Left ventricle myocardium superior (tissue), 1 donor: Measurements from ENCODE around the gene LRRC15. TPM values are rescaled to one million over a fixed set of nuclear protein-coding genes. Genes with fewer than 3 reads are reported as not detected.

ENCODE experiments used
- ATAC-seq: fragments of 200-7000 bp; cut with Tn5 transposase; one replicate; pipeline ENCODE4 v1.9.1; 2020; ENCODE audit warnings: mild to moderate bottlenecking, moderate library complexity
- DNase-seq: peaks from one replicate; pipeline ENCODE4 v3.0.0-alpha.2; 2020
- intact Hi-C: fragments of 100-400 bp; cut with micrococcal nuclease; formaldehyde crosslinking; loops from one replicate; pipeline ENCODE4 v1.11.0; 2022
- total RNA-seq: library from RNA; stranded (reverse); fragmentation: NEBNext Ultra II Directional; extraction: Animal tissue kit (Norgen Biotek cat#: 25700); gene quantifications from one replicate; pipeline ENCODE4 v1.2.1, GENCODE V29; 2021
- donor health status: DM: no; HTN: yes; CAD: no; lungs with severe emphysema.

LRRC15 gene
- total RNA-seq, 1 donor from 2014 or later = 0.42 TPM

DNA sequence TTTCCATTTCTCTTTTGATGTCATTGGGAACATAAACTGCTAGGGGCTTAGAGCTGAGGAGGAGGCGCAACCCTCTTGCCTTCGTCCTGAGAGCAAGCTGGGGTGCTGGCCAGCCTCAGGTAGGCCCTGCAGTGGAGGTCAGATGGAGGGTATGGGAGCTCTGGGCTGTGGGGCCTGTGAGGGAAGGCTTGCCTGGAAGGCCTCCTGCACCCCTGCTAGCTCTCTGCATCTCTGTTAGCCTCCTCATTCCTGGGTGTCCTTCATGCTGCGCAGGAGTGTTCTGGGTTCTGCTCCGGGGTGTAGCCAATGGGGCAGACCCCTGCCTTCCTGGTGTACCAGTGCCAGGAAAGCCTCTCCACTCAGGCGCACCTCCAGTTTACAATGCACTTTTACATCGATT lies 17.7 kb upstream of the LRRC15 start:
- no peak for ATAC-seq
- DNase-seq = no peak
- intact Hi-C loops = no loop called here

DNA sequence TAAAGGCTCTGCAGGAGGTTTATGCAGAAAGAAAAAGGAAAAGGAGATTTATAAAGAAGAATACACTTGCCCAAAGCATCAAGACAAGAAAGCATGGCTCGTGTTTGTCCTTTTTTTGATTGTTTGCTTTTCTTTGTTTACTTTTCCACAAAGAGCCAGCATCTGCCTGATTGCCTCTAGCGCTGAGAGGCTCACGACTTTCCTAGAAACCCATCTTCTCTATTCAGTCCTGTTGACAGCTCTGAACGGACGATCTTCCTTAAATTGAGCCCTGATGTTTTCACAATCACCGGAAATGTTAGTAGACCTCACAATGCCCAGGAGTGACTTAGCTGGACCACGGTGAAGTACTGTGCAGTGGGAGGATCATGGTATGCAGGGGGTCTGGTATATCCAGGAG lies 17.1 kb upstream of the LRRC15 start:
- no peak for DNase-seq
- intact Hi-C loops = no loop called here
- ATAC-seq = no peak

DNA sequence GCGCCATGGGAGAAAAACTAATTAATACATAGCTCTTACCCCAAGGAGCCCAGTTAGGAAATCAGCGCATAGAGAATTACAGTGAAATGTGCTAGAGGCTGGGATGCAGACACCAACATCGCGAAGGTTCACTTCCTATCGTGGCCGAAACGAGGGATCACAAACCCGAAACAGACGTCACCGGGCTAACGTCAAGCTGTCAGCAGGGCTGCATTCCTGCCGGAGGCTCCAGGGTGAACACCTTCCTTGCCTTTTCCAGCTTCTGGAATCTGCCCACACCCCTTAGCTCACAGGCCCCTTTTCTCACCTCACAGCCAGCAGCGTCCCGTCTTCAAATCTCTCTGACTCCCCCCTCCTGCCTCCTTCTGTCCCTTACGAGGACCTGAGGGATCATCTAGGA lies 16.5 kb upstream of the LRRC15 start:
- ATAC-seq (no peak), DNase-seq (no peak)
- intact Hi-C loops = no loop called here

DNA sequence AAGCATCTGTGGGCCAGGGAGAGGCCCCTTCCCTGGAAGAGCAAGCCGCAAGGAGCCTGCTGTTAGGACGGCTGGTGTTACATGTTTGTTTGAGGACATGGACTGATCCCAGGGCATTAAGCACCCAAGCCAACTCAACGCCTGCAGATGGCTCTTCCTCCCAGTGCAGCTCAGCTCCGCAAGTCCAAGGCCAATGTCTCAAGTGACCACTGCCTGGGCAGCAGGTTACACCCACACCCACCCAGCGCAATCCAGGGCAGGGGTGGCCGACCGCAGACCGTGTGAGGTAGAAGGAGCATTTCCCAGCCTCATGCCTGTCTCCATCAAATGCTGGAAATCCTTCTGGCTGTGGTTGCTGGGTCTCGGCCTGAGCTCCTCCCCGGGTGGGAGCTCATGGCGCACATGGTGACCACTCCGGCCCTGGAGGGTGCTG lies 15.0 kb upstream of the LRRC15 start:
- ATAC-seq (no peak), DNase-seq (peak; percentile 19)
- intact Hi-C loops = no loop called here

DNA sequence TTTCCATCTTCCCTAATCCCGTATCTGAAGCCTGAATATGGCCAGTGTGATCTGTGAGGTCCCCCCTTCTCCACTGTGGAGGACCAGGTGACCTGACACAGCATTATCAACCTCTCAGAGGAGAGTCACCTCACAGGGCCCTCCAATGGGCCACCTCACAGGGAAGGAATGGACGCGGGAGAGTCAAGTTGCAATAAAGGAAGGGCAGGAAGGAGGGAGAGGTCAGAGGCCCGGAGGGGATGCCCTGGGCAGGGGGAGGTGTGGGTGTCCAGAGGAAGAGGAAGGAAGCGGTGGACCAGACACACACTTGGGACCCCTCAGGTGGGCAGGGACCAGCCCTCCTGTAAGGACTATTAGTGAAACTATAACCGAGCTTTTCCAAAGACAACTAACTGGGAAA lies 14.6 kb upstream of the LRRC15 start:
- peak; percentile 6 for DNase-seq
- intact Hi-C loops = no loop called here

DNA sequence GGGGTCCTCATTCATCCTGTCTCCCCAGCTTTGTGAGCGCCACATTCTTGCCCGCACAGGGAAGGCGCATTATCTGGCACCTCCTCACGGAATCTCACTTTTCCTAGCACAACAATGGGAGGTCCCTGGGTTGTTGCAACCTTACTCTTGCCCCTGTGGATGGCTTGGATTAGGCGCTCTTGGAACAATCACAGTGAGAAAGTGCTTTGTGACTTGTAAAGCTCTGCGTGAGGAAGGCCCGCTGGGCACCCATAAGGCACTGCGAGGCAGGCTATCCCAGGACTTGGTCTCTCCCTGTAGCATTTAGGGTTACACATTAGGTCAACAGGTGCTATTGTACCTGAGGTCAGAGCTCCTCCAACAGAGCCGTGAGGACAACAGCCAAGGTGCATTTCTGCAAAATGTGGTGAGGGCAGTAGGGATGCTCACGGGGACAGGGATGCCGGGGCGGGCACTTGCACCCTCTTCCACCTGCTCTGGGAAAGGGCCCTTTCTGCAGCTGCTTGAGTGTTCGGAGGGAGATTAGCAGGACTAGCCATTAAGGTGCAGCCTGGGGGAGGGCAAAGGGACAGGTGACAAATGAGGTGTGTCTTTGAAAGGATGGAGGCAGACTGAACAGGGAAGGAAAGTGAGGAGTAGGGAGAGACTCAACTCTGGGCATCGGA lies 13.9 kb upstream of the LRRC15 start:
- ATAC-seq = no peak
- peak; percentile 16 for DNase-seq
- intact Hi-C loops = no loop called here

More for the DNA sequence above, 14.6 kb upstream of the LRRC15 start:
- ATAC-seq = no peak

DNA sequence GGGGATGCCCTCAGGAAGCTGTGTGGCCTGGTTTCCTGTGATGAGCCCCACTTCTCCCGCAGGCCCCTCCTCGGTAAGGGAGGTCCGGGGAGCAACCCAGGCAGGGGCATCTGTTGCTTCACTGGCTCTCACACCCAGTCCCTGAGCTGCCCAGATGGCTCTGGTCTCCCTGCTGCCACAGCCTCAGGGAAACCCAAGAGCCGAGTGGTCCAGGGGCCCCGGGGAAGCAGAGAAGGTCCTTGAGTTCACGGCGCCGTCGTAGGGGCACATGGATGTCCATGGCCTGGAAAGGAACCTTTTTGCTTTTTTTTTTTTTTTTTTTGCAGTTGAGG lies 13.3 kb upstream of the LRRC15 start:
- intact Hi-C loops = no loop called here
- ATAC-seq (no peak), DNase-seq (peak; percentile 23)

DNA sequence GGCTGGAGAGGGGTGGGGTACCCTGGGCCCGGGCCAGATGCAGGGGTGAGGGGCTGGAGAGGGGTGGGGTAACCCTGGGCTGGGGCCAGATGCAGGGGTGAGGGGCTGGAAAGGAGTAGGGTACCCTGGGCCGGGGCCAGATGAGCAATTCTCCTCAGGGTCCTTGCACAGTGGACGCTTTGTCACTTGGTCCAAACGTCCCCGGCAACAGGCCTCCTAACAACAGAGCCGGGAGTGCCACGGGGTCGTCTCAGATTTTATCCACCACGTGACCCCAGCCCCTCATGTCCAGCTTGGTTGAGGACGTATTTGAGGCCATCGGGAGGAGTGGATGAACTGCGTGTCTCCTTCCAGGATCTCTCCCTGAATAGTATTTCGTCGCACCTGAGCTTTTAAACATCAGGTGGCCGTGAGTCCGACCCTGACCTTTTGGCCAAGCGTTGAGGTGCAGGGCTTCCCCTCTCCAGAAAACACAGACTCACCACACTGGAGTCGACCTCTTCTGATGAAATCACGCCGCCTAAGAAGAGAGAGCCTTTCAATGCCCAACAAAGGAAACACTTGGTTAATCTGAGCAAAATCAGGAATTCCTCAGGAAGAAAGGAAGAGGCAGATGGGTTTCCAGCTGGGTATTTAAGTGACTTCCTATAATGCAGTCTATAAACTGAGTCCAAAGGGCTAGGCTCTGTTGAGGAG lies 12.8 kb upstream of the LRRC15 start:
- peak; percentile 15 for DNase-seq
- no peak for ATAC-seq
- intact Hi-C loops = no loop called here

DNA sequence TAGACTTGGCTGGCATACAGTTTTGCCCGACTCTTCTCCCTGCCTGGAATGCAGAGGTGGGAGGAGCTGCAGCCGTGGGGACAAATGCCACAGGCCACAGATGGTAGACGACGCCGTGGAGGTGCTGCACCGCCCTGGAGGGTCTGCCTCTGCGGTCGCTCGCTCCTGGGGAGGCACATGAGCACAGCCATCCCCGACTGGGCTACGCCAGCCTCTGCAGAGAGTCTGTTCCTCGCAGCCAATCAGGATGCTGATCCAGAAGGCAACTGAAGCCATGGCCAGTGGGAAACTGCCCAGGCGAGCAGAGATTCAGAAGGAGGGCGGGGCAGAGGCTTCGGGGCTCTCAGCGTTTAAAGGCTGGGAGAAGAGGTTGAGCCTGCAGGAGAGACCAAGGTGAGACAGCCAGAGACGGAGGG lies 11.9 kb upstream of the LRRC15 start:
- intact Hi-C loops = no loop called here
- DNase-seq (peak; percentile 5), ATAC-seq (no peak)

DNA sequence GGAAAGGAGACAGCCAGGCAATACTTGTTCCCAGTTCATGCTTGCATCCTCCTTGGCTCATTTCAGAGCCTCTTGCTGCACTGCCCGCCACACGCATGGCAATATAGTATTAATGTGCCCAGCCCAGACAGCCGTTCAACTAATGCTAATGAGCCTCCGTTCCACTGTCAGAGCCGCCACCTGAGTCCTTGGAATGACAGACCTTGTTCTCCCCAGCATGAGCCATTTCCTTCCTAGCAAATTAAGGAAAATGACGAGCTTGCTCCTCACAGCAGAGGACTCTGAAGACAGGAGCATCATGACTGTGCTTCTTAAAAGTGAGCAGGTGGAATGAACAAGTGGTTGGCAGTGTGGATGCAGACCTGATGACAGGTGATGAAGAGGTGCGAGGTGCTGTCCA lies 10.8 kb upstream of the LRRC15 start:
- intact Hi-C loops = no loop called here
- ATAC-seq = no peak
- DNase-seq = no peak

DNA sequence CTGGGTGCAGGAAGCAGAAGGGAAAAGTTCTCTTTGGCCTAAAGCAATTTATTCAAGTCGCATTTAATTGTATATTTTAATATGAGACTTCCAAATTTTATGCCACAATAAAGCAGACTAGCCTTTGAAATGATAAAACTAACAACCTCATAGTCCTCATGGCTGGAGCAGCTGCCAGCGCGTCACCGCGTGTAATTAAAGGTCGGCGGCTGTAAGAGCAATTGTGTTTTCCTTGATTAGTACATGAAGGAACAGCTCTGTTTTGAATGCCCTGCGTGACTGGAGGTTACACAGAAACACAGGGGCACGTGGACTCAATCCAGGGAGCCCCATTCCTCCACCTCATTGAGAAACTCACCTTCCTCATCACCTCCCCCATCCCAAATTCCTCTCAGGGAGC lies 10.1 kb upstream of the LRRC15 start:
- intact Hi-C loops = no loop called here
- DNase-seq (peak; percentile 13), ATAC-seq (no peak)

DNA sequence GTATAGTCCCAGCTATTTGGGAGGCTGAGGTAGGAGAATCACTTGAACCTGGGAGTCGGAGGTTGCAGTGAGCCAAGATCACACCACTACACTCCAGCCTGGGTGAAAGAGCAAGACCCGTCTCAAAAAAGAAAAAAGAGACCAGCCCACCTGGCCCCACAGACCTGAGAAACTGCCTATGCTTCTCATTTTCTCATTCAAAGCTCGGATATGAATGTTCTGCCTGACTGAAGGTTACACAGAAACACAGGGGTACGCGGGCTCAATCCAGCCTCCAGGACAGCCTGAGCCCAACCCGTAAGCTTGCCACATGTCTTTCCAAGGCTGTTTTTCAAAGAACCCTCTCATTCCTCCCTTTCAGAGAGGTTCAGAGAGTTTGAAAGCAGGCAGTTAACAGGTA lies 9.7 kb upstream of the LRRC15 start:
- no peak for DNase-seq
- intact Hi-C loops = no loop called here
- no peak for ATAC-seq

DNA sequence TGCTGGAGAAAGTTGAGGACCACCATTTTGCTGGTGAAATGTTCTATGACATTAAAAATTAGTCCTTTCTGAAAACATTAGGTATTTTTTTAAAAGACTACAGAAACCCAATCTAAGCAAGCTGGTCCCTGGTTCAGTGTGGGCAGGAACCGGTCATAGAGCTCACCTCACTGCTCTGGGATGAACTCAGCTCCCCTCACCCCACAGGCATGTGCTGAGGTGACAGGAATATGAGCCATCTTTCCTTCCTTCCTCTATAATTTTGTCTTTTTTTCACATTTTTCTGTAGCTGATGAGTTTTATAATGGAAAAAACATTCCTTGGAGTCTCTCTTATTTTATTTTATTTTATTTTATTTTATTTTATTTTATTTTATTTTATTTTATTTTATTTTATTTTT lies 8.2 kb upstream of the LRRC15 start:
- DNase-seq (peak; percentile 4), ATAC-seq (no peak)
- intact Hi-C loops = no loop called here

DNA sequence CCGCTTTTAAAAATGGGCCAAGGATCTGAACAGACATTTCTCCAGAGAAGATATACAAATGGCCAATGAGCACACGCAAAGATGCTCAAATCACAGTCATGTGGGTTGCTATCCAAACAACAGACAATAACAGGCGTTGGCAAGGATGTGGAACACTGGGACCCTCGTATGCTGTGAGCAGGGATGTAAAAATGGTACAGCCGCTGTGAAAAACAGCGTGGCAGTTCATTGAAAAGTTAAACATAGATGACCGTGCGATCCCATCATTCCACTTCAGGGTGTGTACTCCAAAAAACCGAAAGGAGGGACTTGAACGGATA lies 6.7 kb upstream of the LRRC15 start:
- intact Hi-C loops = no loop called here
- no peak for ATAC-seq

DNA sequence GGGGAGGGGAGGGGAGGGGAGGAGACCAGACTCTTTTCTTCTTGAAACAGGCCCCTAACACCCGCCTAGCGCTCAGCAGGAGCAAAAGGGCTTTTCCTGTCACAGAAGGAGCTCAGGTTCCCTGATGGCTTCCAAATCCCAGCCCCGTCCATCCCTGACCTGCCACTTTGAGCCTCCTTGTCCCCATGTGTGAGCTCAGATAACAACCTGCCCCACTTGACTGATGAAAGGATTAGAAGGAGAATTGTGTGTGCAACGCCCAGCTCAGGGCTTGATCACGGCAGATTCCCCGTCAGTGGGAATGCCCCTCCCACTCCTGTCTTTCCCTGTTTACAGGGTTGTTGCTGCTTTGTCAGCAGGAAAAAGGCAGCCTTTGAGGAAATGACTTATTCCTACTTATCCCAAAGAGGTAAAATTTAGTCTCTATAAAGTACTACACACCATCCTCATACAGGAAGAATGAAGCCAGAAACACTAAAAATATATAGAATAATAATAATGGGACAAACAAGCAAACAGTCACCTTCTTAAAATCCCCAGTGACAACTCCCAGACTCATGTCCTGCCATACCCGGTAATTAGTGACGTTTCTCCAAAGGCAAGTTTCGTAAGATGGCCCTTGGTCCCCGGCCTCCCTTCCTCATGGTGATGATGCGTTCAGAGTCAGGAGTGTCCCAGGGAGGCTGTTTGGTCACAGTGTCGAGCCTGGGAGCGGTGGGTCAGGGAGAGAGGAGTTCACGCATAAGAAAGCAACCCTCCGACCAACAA lies 6.1 kb upstream of the LRRC15 start:
- intact Hi-C loops = no loop called here
- no peak for ATAC-seq

More for the DNA sequence above, 6.7 kb upstream of the LRRC15 start:
- DNase-seq = no peak

DNA sequence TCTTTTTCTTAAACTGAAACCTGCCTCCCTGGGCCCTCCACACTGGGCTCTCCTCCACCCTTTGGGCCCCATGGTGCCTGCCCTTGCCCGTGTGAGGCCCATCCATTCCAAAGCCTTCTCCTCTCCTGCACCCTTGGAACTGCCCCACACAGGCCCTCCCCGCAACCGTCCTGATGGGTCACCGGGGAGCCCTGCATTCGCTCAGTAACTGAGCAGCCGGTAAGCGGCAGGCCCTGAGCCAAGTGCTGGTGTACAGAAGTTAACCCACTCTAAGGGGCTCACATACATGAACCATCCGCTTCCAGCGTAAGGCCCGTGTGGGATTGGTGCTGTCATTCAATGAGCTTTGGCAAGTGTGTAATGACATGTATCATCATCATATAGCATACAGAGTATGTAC lies 5.4 kb upstream of the LRRC15 start:
- DNase-seq (peak; percentile 25), ATAC-seq (no peak)
- intact Hi-C loops = no loop called here

More for the DNA sequence above, 6.1 kb upstream of the LRRC15 start:
- peak; percentile 9 for DNase-seq

DNA sequence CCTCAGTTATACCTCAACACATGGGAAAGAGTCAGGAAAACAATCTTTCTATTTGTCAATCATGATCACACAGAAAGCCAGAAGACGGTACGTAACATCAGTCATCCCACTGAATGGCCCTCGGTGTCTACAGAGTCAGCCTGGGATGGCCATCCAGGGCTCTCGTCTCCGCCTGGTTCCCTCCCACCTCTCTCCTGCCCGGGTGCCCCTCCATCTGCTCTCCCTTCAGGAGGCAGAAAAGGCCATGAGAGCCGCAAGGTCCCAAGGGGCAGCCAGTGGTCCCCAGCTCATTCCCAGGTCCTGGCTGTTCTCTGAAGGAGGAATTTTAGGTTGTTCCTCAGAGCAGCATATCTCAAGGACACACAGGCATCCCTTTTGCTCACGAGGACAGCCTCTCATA lies 4.4 kb upstream of the LRRC15 start:
- DNase-seq (peak; percentile 15), ATAC-seq (no peak)
- intact Hi-C loops = no loop called here

DNA sequence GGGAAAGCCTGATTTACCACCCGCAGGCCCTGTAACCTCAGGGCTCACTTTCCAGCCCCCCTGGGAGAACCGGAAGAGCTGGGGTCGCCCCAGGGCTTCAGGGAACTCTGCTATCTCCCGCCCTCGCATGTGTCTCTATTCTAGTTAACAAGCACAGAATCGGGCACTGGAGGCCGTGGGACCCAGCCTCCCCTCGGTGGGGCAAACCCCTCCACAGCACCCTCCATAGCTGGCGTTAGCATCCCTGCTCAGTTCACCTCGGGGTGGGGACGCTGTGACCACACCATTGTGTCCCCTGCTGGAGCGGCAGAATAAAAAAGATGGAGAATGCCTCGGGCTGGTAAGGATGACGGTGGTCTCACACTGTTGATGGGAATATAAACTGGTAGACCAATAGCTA lies 3.5 kb upstream of the LRRC15 start:
- intact Hi-C loops = no loop called here
- ATAC-seq (no peak), DNase-seq (peak; percentile 18)

DNA sequence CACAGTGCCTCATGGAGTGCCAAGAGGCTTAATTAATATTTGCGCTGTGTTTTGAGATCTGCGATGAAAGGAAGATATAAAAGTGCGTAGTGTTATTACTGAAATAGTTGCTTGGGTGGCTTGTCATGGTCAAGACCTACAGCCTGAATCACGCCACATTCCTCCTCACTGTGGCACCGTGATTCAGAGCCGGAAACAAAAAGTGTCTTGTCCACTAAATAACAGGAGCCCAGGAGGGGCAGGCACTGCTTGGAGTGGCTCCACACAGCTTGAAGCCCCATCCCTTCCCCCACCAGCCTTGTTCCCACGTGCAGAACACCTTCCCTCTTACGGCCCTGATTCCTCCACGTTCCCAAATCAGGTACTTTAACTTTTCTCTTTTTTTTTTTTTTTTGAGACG lies 1.2 kb upstream of the LRRC15 start:
- DNase-seq = no peak
- intact Hi-C loops = no loop called here
- no peak for ATAC-seq

DNA sequence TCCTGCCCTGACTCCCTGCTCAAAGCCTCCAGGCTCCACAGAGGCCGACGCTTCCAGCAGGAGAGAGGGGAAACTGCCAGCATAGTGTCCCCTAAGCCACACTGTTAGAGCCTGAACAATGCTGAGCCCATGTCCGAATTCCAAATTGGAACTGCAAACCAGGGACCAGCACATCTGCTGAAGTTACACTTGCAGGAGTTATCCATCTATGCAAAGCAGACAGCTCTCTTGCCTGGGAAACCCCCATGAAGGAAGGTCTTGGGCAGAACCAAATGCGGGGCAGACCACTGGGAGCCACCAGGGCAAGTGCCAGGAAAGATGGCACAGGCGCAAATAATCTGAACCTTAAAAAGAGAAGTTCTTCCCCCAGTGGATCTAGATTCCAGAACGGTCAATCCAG lies 625 bp downstream of the LRRC15 start:
- ATAC-seq (no peak), DNase-seq (peak; percentile 5)
- intact Hi-C loops = no loop called here
